Measurements from ENCODE around the gene MEGF6.

DNA sequence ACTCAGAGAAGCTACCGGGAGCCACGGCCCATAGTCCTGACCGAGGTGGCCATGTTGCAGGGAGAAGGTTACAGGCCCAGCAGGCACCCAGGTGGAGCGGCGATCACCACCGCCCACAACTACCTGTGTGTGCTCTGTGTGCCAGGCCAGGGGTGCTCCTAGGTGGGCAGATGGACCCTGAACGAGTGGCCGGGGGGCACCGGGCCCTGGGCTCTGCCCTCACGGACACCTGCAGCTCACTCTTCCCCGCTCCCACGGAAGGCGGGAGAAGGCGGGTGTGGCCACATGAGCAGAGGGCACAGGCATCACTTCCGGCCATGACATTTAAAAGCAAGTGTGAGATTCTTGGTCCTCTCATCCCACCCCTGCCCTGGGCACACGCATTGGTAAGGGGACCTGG is 73.9 kb downstream of the MEGF6 start:
- TF ChIP-seq POLR2A (IDR thresholded peaks at IDR 0.05; ENCODE audit: low read length) (no peak), GATA1 (IDR thresholded peaks at IDR 0.05; ENCODE audit: low read depth, low read length) (no peak)

Measured in erythroblast (primary cell).